GM23338 (cell line): ENCODE data around the gene MFNG. TPM values are rescaled to one million over a fixed set of nuclear protein-coding genes. Genes with fewer than 3 reads are reported as not detected.

Experiments
- ATAC-seq: fragments of 200-7000 bp; cut with Tn5 transposase; 3 replicates; pipeline ENCODE4 v1.9.1; 2020
- DNase-seq: peaks from one replicate; pipeline ENCODE4 v3.0.0-alpha.2; 2015; ENCODE audit warnings: low spot score
- H2AFZ ChIP-seq: fragments of 200-600 bp; sonication (generic); 2 replicates; pipeline ENCODE4 v1.8.0; 2016; ENCODE audit warnings: antibody characterized with exemption, mild to moderate bottlenecking, moderate library complexity
- H3F3A ChIP-seq: fragments of 200-600 bp; sonication (generic); replicated peaks from 2 replicates; pipeline ENCODE4 v1.8.0; 2017; ENCODE audit warnings: antibody characterized with exemption, mixed run types, low read depth
- H3K27ac ChIP-seq: fragments of 200-600 bp; sonication (generic); 2 replicates; pipeline ENCODE4 v1.6.1; 2016; ENCODE audit warnings: low read depth
- H3K27me3 ChIP-seq: fragments of 200-600 bp; sonication (generic); 2 replicates; pipeline ENCODE4 v1.8.0; 2016; ENCODE audit warnings: mild to moderate bottlenecking, mixed run types, moderate library complexity; ENCODE audit not compliant: insufficient read depth
- H3K36me3 ChIP-seq: fragments of 200-600 bp; sonication (generic); 2 replicates; pipeline ENCODE4 v1.8.0; 2016; ENCODE audit warnings: mild to moderate bottlenecking; ENCODE audit not compliant: insufficient read depth
- H3K4me1 ChIP-seq: fragments of 200-600 bp; sonication (generic); 2 replicates; pipeline ENCODE4 v1.8.0; 2016; ENCODE audit warnings: mild to moderate bottlenecking, moderate library complexity; ENCODE audit not compliant: insufficient read depth
- H3K4me2 ChIP-seq: fragments of 200-600 bp; sonication (generic); 2 replicates; pipeline ENCODE4 v1.7.1; 2017; ENCODE audit warnings: mixed run types
- H3K4me3 ChIP-seq: fragments of 200-600 bp; sonication (generic); 2 replicates; pipeline ENCODE4 v1.6.1; 2016; ENCODE audit warnings: mixed run types
- H3K79me2 ChIP-seq: fragments of 200-600 bp; sonication (generic); replicated peaks from 2 replicates; pipeline ENCODE4 v1.8.0; 2017; ENCODE audit warnings: mild to moderate bottlenecking; ENCODE audit not compliant: insufficient read depth
- H3K9me2 ChIP-seq: fragments of 200-600 bp; sonication (generic); 2 replicates; pipeline ENCODE4 v1.8.0; 2017; ENCODE audit not compliant: insufficient read depth
- H4K20me1 ChIP-seq: fragments of 200-600 bp; sonication (generic); replicated peaks from 2 replicates; pipeline ENCODE4 v1.8.0; 2017; ENCODE audit warnings: mild to moderate bottlenecking; ENCODE audit not compliant: insufficient read depth
- H3K27ac Mint-ChIP-seq: 2 replicates; pipeline ENCODE4 v1.8.0; 2020; ENCODE audit warnings: inconsistent platforms, mild to moderate bottlenecking, moderate library complexity, mixed read lengths
- H3K27me3 Mint-ChIP-seq: 3 replicates; pipeline ENCODE4 v1.8.0; 2022; ENCODE audit warnings: low read depth, mild to moderate bottlenecking, moderate library complexity, mixed read lengths, inconsistent platforms; ENCODE audit not compliant: insufficient read depth, poor library complexity
- H3K36me3 Mint-ChIP-seq: 3 replicates; pipeline ENCODE4 v1.8.0; 2021; ENCODE audit warnings: low read depth, mild to moderate bottlenecking, inconsistent platforms, moderate library complexity, mixed read lengths
- H3K4me1 Mint-ChIP-seq: 3 replicates; pipeline ENCODE4 v1.8.0; 2020; ENCODE audit warnings: mild to moderate bottlenecking, inconsistent platforms, mixed read lengths
- H3K4me3 Mint-ChIP-seq: 3 replicates; pipeline ENCODE4 v1.8.0; 2021; ENCODE audit warnings: moderate library complexity, mild to moderate bottlenecking, inconsistent platforms, mixed read lengths
- H3K9me3 Mint-ChIP-seq: 3 replicates; pipeline ENCODE4 v1.8.0; 2020; ENCODE audit warnings: moderate library complexity, mild to moderate bottlenecking, inconsistent platforms, mixed read lengths
- CREB1 ChIP-seq: fragments of 250-450 bp; sonication (Bioruptor Pico); IDR thresholded peaks from 2 replicates; pipeline ENCODE4 v1.5.0; 2020; ENCODE audit warnings: low read depth, mild to moderate bottlenecking, moderate library complexity
- EZH2 ChIP-seq: fragments of 200-600 bp; sonication (generic); IDR thresholded peaks from one replicate; pipeline ENCODE4 v1.8.0; 2017; ENCODE audit warnings: antibody characterized with exemption, mild to moderate bottlenecking, low read depth; ENCODE audit not compliant: unreplicated experiment
- EZH2phosphoT487 ChIP-seq: fragments of 200-600 bp; sonication (generic); IDR thresholded peaks from one replicate; pipeline ENCODE4 v1.8.1; 2018; ENCODE audit warnings: antibody characterized with exemption; ENCODE audit not compliant: unreplicated experiment
- JUNB ChIP-seq: IDR thresholded peaks from one replicate; pipeline ENCODE4 v1.6.1; 2016; ENCODE audit warnings: antibody characterized with exemption; ENCODE audit not compliant: unreplicated experiment
- NANOG ChIP-seq: IDR thresholded peaks from 2 replicates; pipeline ENCODE4 v1.6.1; 2016; ENCODE audit warnings: antibody characterized with exemption, borderline replicate concordance
- POLR2AphosphoS5 ChIP-seq: IDR thresholded peaks from 2 replicates; pipeline ENCODE4 v1.6.1; 2016; ENCODE audit warnings: antibody characterized with exemption, low read depth
- STAT1 ChIP-seq: IDR thresholded peaks from one replicate; pipeline ENCODE4 v1.6.1; 2016; ENCODE audit warnings: antibody characterized with exemption; ENCODE audit not compliant: unreplicated experiment
- ZNF114 ChIP-seq: fragments of 250-450 bp; sonication (Bioruptor Pico); IDR thresholded peaks from 2 replicates; pipeline ENCODE4 v1.5.0; 2020; ENCODE audit warnings: mild to moderate bottlenecking, moderate library complexity
- ZNF331 ChIP-seq: fragments of 250-450 bp; sonication (Bioruptor Pico); IDR thresholded peaks from 2 replicates; pipeline ENCODE4 v1.5.0; 2020; ENCODE audit warnings: low read depth, mild to moderate bottlenecking, moderate library complexity
- polyA plus RNA-seq: library from polyadenylated mRNA; unstranded; fragments of >200 nt; fragmentation: Nextera tagmentation; extraction: Ambion mirVana; gene quantifications from 2 replicates; pipeline ENCODE4 v1.2.1, GENCODE V29; 2016
- total RNA-seq: library from RNA; depleted of rRNA; stranded (reverse); fragments of >200 nt; shearing (Covaris generic); gene quantifications from 2 replicates; pipeline ENCODE4 v1.2.3, GENCODE V29; 2014
- TF ChIP-seq, protein P1 (sequence below): fragments of 250-450 bp; sonication (Bioruptor Pico); IDR thresholded peaks from 2 replicates; pipeline ENCODE4 v1.5.0; 2020; ENCODE audit warnings: mild to moderate bottlenecking, moderate library complexity
- TF ChIP-seq, protein P2 (sequence below): IDR thresholded peaks from 2 replicates; pipeline ENCODE4 v1.6.1; 2016; ENCODE audit warnings: antibody characterized with exemption
- TF ChIP-seq, protein P3 (sequence below), 2 experiments: fragments of 200-600 bp in 1 of 2; sonication (generic) in 1 of 2; conservative IDR thresholded peaks; 2 replicates each; pipeline versions ENCODE4 v1.5.1 to v1.6.1; 2016 to 2017; ENCODE audit warnings: antibody characterized with exemption in 2 of 2, low read depth in 2 of 2, mild to moderate bottlenecking in 2 of 2, moderate library complexity in 1 of 2
- TF ChIP-seq, protein P4 (sequence below): IDR thresholded peaks from one replicate; pipeline ENCODE4 v1.6.1; 2018; ENCODE audit warnings: antibody characterized with exemption; ENCODE audit not compliant: unreplicated experiment

The MFNG gene
- total and polyA plus RNA-seq, 2 experiments from 2014 or later, result 1.4 to 1.9 TPM

DNA sequence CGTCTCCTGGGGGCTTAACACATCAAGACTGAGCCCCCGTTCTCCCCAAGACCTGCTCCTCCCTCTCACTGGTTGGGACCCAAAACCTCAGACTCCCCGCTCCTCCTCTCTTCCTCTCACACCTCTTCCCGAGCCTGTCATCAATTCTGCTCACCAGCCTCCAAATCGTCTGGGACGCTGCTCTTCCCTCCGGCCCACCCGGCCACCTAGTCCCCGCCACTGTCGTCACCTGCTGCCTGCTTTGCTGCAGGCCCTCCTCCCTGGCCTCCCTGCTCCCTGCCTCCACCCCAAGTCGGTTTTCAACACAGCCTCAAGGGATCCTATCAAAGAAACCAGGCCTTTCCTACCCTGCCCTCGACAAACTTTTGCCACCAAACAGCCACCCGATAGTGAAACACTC lies 3.1 kb downstream of the MFNG start:
- Histone ChIP-seq H3K9me2 (no peaks in the 10 kb centered on the region), H3K4me3 (no peak overlapping the region), H3K4me1 (peaks cover 22% of the 10 kb centered on the region; the same call in 1 of the 2 replicates), H4K20me1 (no peaks in the 10 kb centered on the region), H3F3A (no peaks in the 10 kb centered on the region), H3K79me2 (no peaks in the 10 kb centered on the region), H3K36me3 (no peaks in the 10 kb centered on the region), H2AFZ (no peak overlapping the region), H3K4me2 (no peak overlapping the region), H3K27me3 (no peaks in the 10 kb centered on the region), H3K27ac (no peak overlapping the region)
- TF ChIP-seq NANOG, result no peak
- no peak for TF ChIP-seq CREB1
- no peak for TF ChIP-seq EZH2phosphoT487
- no peak for TF ChIP-seq STAT1
- no peak for TF ChIP-seq JUNB
- no peak for TF ChIP-seq ZNF331 (CRISPR knock-in tag)
- TF ChIP-seq POLR2AphosphoS5, result no peak
- TF ChIP-seq, protein P1, sequence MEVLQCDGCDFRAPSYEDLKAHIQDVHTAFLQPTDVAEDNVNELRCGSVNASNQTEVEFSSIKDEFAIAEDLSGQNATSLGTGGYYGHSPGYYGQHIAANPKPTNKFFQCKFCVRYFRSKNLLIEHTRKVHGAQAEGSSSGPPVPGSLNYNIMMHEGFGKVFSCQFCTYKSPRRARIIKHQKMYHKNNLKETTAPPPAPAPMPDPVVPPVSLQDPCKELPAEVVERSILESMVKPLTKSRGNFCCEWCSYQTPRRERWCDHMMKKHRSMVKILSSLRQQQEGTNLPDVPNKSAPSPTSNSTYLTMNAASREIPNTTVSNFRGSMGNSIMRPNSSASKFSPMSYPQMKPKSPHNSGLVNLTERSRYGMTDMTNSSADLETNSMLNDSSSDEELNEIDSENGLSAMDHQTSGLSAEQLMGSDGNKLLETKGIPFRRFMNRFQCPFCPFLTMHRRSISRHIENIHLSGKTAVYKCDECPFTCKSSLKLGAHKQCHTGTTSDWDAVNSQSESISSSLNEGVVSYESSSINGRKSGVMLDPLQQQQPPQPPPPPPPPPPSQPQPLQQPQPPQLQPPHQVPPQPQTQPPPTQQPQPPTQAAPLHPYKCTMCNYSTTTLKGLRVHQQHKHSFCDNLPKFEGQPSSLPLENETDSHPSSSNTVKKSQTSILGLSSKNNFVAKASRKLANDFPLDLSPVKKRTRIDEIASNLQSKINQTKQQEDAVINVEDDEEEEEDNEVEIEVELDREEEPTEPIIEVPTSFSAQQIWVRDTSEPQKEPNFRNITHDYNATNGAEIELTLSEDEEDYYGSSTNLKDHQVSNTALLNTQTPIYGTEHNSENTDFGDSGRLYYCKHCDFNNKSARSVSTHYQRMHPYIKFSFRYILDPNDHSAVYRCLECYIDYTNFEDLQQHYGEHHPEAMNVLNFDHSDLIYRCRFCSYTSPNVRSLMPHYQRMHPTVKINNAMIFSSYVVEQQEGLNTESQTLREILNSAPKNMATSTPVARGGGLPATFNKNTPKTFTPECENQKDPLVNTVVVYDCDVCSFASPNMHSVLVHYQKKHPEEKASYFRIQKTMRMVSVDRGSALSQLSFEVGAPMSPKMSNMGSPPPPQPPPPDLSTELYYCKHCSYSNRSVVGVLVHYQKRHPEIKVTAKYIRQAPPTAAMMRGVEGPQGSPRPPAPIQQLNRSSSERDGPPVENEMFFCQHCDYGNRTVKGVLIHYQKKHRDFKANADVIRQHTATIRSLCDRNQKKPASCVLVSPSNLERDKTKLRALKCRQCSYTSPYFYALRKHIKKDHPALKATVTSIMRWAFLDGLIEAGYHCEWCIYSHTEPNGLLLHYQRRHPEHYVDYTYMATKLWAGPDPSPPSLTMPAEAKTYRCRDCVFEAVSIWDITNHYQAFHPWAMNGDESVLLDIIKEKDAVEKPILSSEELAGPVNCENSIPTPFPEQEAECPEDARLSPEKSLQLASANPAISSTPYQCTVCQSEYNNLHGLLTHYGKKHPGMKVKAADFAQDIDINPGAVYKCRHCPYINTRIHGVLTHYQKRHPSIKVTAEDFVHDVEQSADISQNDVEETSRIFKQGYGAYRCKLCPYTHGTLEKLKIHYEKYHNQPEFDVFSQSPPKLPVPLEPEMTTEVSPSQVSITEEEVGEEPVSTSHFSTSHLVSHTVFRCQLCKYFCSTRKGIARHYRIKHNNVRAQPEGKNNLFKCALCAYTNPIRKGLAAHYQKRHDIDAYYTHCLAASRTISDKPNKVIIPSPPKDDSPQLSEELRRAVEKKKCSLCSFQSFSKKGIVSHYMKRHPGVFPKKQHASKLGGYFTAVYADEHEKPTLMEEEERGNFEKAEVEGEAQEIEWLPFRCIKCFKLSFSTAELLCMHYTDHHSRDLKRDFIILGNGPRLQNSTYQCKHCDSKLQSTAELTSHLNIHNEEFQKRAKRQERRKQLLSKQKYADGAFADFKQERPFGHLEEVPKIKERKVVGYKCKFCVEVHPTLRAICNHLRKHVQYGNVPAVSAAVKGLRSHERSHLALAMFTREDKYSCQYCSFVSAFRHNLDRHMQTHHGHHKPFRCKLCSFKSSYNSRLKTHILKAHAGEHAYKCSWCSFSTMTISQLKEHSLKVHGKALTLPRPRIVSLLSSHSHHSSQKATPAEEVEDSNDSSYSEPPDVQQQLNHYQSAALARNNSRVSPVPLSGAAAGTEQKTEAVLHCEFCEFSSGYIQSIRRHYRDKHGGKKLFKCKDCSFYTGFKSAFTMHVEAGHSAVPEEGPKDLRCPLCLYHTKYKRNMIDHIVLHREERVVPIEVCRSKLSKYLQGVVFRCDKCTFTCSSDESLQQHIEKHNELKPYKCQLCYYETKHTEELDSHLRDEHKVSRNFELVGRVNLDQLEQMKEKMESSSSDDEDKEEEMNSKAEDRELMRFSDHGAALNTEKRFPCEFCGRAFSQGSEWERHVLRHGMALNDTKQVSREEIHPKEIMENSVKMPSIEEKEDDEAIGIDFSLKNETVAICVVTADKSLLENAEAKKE (CRISPR knock-in tag), result no peak
- TF ChIP-seq, protein P2, sequence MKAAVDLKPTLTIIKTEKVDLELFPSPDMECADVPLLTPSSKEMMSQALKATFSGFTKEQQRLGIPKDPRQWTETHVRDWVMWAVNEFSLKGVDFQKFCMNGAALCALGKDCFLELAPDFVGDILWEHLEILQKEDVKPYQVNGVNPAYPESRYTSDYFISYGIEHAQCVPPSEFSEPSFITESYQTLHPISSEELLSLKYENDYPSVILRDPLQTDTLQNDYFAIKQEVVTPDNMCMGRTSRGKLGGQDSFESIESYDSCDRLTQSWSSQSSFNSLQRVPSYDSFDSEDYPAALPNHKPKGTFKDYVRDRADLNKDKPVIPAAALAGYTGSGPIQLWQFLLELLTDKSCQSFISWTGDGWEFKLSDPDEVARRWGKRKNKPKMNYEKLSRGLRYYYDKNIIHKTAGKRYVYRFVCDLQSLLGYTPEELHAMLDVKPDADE, result no peak
- no peak for TF ChIP-seq EZH2
- TF ChIP-seq, protein P3, sequence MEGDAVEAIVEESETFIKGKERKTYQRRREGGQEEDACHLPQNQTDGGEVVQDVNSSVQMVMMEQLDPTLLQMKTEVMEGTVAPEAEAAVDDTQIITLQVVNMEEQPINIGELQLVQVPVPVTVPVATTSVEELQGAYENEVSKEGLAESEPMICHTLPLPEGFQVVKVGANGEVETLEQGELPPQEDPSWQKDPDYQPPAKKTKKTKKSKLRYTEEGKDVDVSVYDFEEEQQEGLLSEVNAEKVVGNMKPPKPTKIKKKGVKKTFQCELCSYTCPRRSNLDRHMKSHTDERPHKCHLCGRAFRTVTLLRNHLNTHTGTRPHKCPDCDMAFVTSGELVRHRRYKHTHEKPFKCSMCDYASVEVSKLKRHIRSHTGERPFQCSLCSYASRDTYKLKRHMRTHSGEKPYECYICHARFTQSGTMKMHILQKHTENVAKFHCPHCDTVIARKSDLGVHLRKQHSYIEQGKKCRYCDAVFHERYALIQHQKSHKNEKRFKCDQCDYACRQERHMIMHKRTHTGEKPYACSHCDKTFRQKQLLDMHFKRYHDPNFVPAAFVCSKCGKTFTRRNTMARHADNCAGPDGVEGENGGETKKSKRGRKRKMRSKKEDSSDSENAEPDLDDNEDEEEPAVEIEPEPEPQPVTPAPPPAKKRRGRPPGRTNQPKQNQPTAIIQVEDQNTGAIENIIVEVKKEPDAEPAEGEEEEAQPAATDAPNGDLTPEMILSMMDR (conservative IDR thresholded peaks at IDR 0.05; ENCODE audit: low read depth in 2 of 2), result no peak
- TF ChIP-seq, protein P4, sequence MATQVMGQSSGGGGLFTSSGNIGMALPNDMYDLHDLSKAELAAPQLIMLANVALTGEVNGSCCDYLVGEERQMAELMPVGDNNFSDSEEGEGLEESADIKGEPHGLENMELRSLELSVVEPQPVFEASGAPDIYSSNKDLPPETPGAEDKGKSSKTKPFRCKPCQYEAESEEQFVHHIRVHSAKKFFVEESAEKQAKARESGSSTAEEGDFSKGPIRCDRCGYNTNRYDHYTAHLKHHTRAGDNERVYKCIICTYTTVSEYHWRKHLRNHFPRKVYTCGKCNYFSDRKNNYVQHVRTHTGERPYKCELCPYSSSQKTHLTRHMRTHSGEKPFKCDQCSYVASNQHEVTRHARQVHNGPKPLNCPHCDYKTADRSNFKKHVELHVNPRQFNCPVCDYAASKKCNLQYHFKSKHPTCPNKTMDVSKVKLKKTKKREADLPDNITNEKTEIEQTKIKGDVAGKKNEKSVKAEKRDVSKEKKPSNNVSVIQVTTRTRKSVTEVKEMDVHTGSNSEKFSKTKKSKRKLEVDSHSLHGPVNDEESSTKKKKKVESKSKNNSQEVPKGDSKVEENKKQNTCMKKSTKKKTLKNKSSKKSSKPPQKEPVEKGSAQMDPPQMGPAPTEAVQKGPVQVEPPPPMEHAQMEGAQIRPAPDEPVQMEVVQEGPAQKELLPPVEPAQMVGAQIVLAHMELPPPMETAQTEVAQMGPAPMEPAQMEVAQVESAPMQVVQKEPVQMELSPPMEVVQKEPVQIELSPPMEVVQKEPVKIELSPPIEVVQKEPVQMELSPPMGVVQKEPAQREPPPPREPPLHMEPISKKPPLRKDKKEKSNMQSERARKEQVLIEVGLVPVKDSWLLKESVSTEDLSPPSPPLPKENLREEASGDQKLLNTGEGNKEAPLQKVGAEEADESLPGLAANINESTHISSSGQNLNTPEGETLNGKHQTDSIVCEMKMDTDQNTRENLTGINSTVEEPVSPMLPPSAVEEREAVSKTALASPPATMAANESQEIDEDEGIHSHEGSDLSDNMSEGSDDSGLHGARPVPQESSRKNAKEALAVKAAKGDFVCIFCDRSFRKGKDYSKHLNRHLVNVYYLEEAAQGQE, result no peak
- TF ChIP-seq ZNF114 (CRISPR knock-in tag), result no peak
- Mint-ChIP-seq H3K4me1 (peaks cover 34% of the 10 kb centered on the region), H3K27me3 (peaks cover 16% of the 10 kb centered on the region), H3K4me3 (no peak overlapping the region), H3K36me3 (no peaks in the 10 kb centered on the region), H3K9me3 (no peaks in the 10 kb centered on the region), H3K27ac (no peak overlapping the region)
- no peak for DNase-seq
- no peak for ATAC-seq
